SK-N-MC (cell line): ENCODE measurements around the gene FGF2.
"Not testable (repeated sequence)": the region's sequence is repeated elsewhere in the genome, so short reads cannot be mapped to it uniquely, and the experiment has no call there.

Experiments
- DNase-seq: peaks from one replicate; pipeline ENCODE4 v3.0.0-alpha.2; 2011; ENCODE audit warnings: low read depth, low spot score
- H3K27ac ChIP-seq: fragments of 200-600 bp; sonication (generic); 2 replicates; pipeline ENCODE4 v1.5.1; 2016; ENCODE audit warnings: mixed run types
- H3K36me3 ChIP-seq: fragments of 200-600 bp; sonication (generic); 2 replicates; pipeline ENCODE4 v1.6.1; 2017; ENCODE audit warnings: antibody characterized with exemption, low read length, mixed read lengths; ENCODE audit not compliant: insufficient read depth
- H3K4me3 ChIP-seq: fragments of 200-600 bp; sonication (generic); 2 replicates; pipeline ENCODE4 v1.5.1; 2016
- H3K9ac ChIP-seq: fragments of 200-600 bp; sonication (generic); 2 replicates; pipeline ENCODE4 v1.8.0; 2017; ENCODE audit warnings: mixed run types, mixed read lengths; ENCODE audit not compliant: insufficient read length
- H3K9me3 ChIP-seq: fragments of 200-600 bp; sonication (generic); 2 replicates; pipeline ENCODE4 v1.6.1; 2017; ENCODE audit warnings: low read depth, mild to moderate bottlenecking, antibody characterized with exemption, low read length, moderate library complexity, mixed read lengths
- EZH2 ChIP-seq: fragments of 200-600 bp; sonication (generic); IDR thresholded peaks from one replicate; pipeline ENCODE4 v1.6.1; 2017; ENCODE audit warnings: antibody characterized with exemption
- FOXP2 ChIP-seq: optimal IDR thresholded peaks from 2 replicates; pipeline ENCODE3; 2011; ENCODE audit warnings: mild to moderate bottlenecking, moderate library complexity; ENCODE audit not compliant: insufficient read depth; ENCODE audit errors: extremely low read length, control extremely low read depth
- POLR2AphosphoS5 ChIP-seq: IDR thresholded peaks from 2 replicates; pipeline ENCODE4 v1.6.1; 2012; ENCODE audit warnings: mild to moderate bottlenecking, low read depth, low read length, borderline replicate concordance

Gene FGF2

GRCh38 chr4:122806981-122807679 is 19.5 kb upstream of the FGF2 start:
- no peak for DNase-seq
- no peak overlapping the region for H3K4me3 ChIP-seq
- H3K27ac ChIP-seq = no peak overlapping the region
- H3K9me3 ChIP-seq = no peaks in the 10 kb centered on the region
- H3K36me3 ChIP-seq = no peaks in the 10 kb centered on the region
- TF ChIP-seq POLR2AphosphoS5 (no peak), EZH2 (no peak), FOXP2 (no peak)
- no peak overlapping the region for H3K9ac ChIP-seq

GRCh38 chr4:122810669-122811068 is 16.0 kb upstream of the FGF2 start:
- Histone ChIP-seq H3K9ac (no peak overlapping the region), H3K27ac (no peak overlapping the region)
- no peak for DNase-seq

GRCh38 chr4:122811781-122812180 is 14.8 kb upstream of the FGF2 start:
- not testable (repeated sequence) for H3K4me3 ChIP-seq, H3K9me3 ChIP-seq, H3K9ac ChIP-seq, DNase-seq, H3K27ac ChIP-seq, H3K36me3 ChIP-seq

More at GRCh38 chr4:122810669-122811068, 16.0 kb upstream of the FGF2 start:
- no peaks in the 10 kb centered on the region for H3K9me3 ChIP-seq
- H3K4me3 ChIP-seq = no peak overlapping the region
- no peak for TF ChIP-seq FOXP2
- TF ChIP-seq POLR2AphosphoS5 = no peak
- H3K36me3 ChIP-seq = no peaks in the 10 kb centered on the region

- not testable (repeated sequence) for H3K36me3 ChIP-seq, H3K9me3 ChIP-seq, H3K9ac ChIP-seq, H3K27ac ChIP-seq, H3K4me3 ChIP-seq, DNase-seq
Measured at GRCh38 chr4:122812823-122813222, 13.8 kb upstream of the FGF2 start.

GRCh38 chr4:122814426-122814825 is 12.2 kb upstream of the FGF2 start:
- TF ChIP-seq EZH2 = no peak
- no peak for TF ChIP-seq POLR2AphosphoS5
- no peak for TF ChIP-seq FOXP2
- Histone ChIP-seq H3K27ac (no peak overlapping the region), H3K4me3 (no peak overlapping the region), H3K9me3 (no peaks in the 10 kb centered on the region), H3K9ac (no peak overlapping the region), H3K36me3 (no peaks in the 10 kb centered on the region)
- no peak for DNase-seq

GRCh38 chr4:122815248-122815647 is 11.4 kb upstream of the FGF2 start:
- no peak for DNase-seq
- no peak for TF ChIP-seq FOXP2
- TF ChIP-seq EZH2 = no peak
- TF ChIP-seq POLR2AphosphoS5 = no peak
- Histone ChIP-seq H3K4me3 (no peak overlapping the region), H3K9me3 (no peaks in the 10 kb centered on the region), H3K9ac (no peak overlapping the region), H3K27ac (no peak overlapping the region), H3K36me3 (no peaks in the 10 kb centered on the region)

GRCh38 chr4:122816476-122816875 is 10.2 kb upstream of the FGF2 start:
- Histone ChIP-seq H3K36me3 (no peaks in the 10 kb centered on the region), H3K27ac (no peak overlapping the region), H3K9ac (no peak overlapping the region), H3K4me3 (no peak overlapping the region), H3K9me3 (no peaks in the 10 kb centered on the region)
- TF ChIP-seq POLR2AphosphoS5 = no peak
- TF ChIP-seq EZH2 = no peak
- no peak for TF ChIP-seq FOXP2
- no peak for DNase-seq

- Histone ChIP-seq H3K4me3 (no peak overlapping the region), H3K9ac (no peak overlapping the region), H3K9me3 (no peaks in the 10 kb centered on the region), H3K36me3 (no peaks in the 10 kb centered on the region), H3K27ac (no peak overlapping the region)
- no peak for DNase-seq
- no peak for TF ChIP-seq POLR2AphosphoS5
- TF ChIP-seq FOXP2 = no peak
- TF ChIP-seq EZH2 = no peak
Measured at GRCh38 chr4:122819708-122820449, 6.8 kb upstream of the FGF2 start.

GRCh38 chr4:122821092-122821491 is 5.5 kb upstream of the FGF2 start:
- Histone ChIP-seq H3K27ac (no peak overlapping the region), H3K4me3 (no peak overlapping the region), H3K9me3 (no peaks in the 10 kb centered on the region), H3K9ac (no peak overlapping the region), H3K36me3 (no peaks in the 10 kb centered on the region)
- TF ChIP-seq POLR2AphosphoS5 (no peak), FOXP2 (no peak), EZH2 (no peak)
- DNase-seq = no peak
